Right ventricle myocardium superior (tissue), 1 donor: ENCODE measurements around the gene TFE3. TPM values are rescaled to one million over a fixed set of nuclear protein-coding genes. Genes with fewer than 3 reads are reported as not detected.

ENCODE experiments used
- ATAC-seq: fragments of 200-7000 bp; cut with Tn5 transposase; one replicate; pipeline ENCODE4 v1.9.1; 2020; ENCODE audit warnings: mild to moderate bottlenecking; ENCODE audit not compliant: poor library complexity
- DNase-seq: peaks from one replicate; pipeline ENCODE4 v3.0.0-alpha.2; 2020
- intact Hi-C: fragments of 100-400 bp; cut with DNase I; formaldehyde crosslinking; loops from one replicate; pipeline ENCODE4 v1.11.2; 2022
- total RNA-seq: library from RNA; stranded (reverse); fragmentation: NEBNext Ultra II Directional; extraction: Animal tissue kit (Norgen Biotek cat#: 25700); gene quantifications from one replicate; pipeline ENCODE4 v1.2.1, GENCODE V29; 2021
- donor health status: DM: no; HTN: yes; CAD: no; lungs with severe emphysema.

TFE3 gene
- total RNA-seq, 1 donor from 2014 or later = 19.3 TPM

- ATAC-seq (no peak), DNase-seq (no peak)
- intact Hi-C loops = no loop called here
Measured at GRCh38 chrX:49064303-49064702, 21.1 kb upstream of the TFE3 start.

- no peak for ATAC-seq
- intact Hi-C loops = no loop called here
- DNase-seq = no peak
Measured at GRCh38 chrX:49063715-49064114, 20.6 kb upstream of the TFE3 start.

- DNase-seq (no peak), ATAC-seq (no peak)
- intact Hi-C loops = no loop called here
Measured at GRCh38 chrX:49061916-49062315, 18.8 kb upstream of the TFE3 start.

- intact Hi-C loops = no loop called here
- DNase-seq = no peak
- ATAC-seq = no peak
Measured at GRCh38 chrX:49061490-49061889, 18.3 kb upstream of the TFE3 start.

GRCh38 chrX:49060914-49061313 is 17.8 kb upstream of the TFE3 start:
- ATAC-seq = no peak
- intact Hi-C loops = no loop called here
- DNase-seq = no peak

GRCh38 chrX:49059681-49060085 is 16.5 kb upstream of the TFE3 start:
- intact Hi-C loops = no loop called here
- DNase-seq = no peak
- no peak for ATAC-seq

- DNase-seq = no peak
- intact Hi-C loops = no loop called here
- no peak for ATAC-seq
Measured at GRCh38 chrX:49059201-49059600, 16.0 kb upstream of the TFE3 start.

- DNase-seq (no peak), ATAC-seq (no peak)
- intact Hi-C loops = no loop called here
Measured at GRCh38 chrX:49058794-49059193, 15.6 kb upstream of the TFE3 start, which contains the start of gene CCDC120. TSS of gene CCDC120 (plus strand) at chrX:49058999. CDS start at chrX:49062042, 3,043 bp downstream.

GRCh38 chrX:49054073-49054762 is 11.1 kb upstream of the TFE3 start:
- DNase-seq (no peak), ATAC-seq (no peak)
- intact Hi-C loops = no loop called here

GRCh38 chrX:49053223-49054072 is 10.3 kb upstream of the TFE3 start:
- peak; percentile 69 for DNase-seq
- intact Hi-C loops = no loop called here

GRCh38 chrX:49043987-49044281 is 777 bp upstream of the TFE3 start:
- ATAC-seq = no peak
- intact Hi-C loops = no loop called here
- no peak for DNase-seq

More at GRCh38 chrX:49053223-49054072, 10.3 kb upstream of the TFE3 start:
- ATAC-seq = peak; percentile 85

- intact Hi-C loops = no loop called here
- DNase-seq = no peak
- ATAC-seq = peak; percentile 3
Measured at GRCh38 chrX:49042581-49043219, 457 bp downstream of the TFE3 start.

GRCh38 chrX:49041744-49042580 is 1.2 kb downstream of the TFE3 start:
- intact Hi-C loops = no loop called here
- no peak for ATAC-seq

GRCh38 chrX:49040376-49040955 is 2.7 kb downstream of the TFE3 start:
- DNase-seq (no peak), ATAC-seq (no peak)
- intact Hi-C loops = no loop called here

More at GRCh38 chrX:49041744-49042580, 1.2 kb downstream of the TFE3 start:
- DNase-seq = peak; percentile 47

- ATAC-seq (peak; percentile 21), DNase-seq (peak; percentile 72)
- intact Hi-C loops = loop anchor here (10.0 kb wide), 1 partner anchor 65 kb away; the partner anchor contains the start of gene KCND1
Measured at GRCh38 chrX:49039598-49040375, 3.4 kb downstream of the TFE3 start.

GRCh38 chrX:49037883-49038475 is 5.2 kb downstream of the TFE3 start:
- ATAC-seq (no peak), DNase-seq (no peak)
- intact Hi-C loops = loop anchor here (10.0 kb wide), 1 partner anchor 63 kb away; the partner anchor contains the start of gene KCND1

- DNase-seq (no peak), ATAC-seq (no peak)
- intact Hi-C loops = loop anchor here (10.0 kb wide), 1 partner anchor 55 kb away; the partner anchor contains the start of gene KCND1
Measured at GRCh38 chrX:49030283-49030682, 12.9 kb downstream of the TFE3 start.
